Astrocyte (in vitro differentiated cells and primary cell): ENCODE measurements around the gene CHSY1. TPM values are rescaled to one million over a fixed set of nuclear protein-coding genes. Genes with fewer than 3 reads are reported as not detected.

ENCODE experiments used
- DNase-seq: peaks from one replicate; pipeline ENCODE4 v3.0.0-alpha.2; 2010; ENCODE audit warnings: low read depth
- FAIRE-seq: peaks from 2 replicates; lab custom pipeline; 2011; peaks lifted over from hg19 to GRCh38; lab: Jason Lieb, UNC
- H2AFZ ChIP-seq: 2 replicates; pipeline ENCODE4 v1.6.0; 2012; ENCODE audit warnings: low read depth, low read length, inconsistent platforms
- H3K27ac ChIP-seq: 2 replicates; pipeline ENCODE4 v1.5.1; 2011; ENCODE audit warnings: low read depth, low read length, inconsistent platforms
- H3K27me3 ChIP-seq: 2 replicates; pipeline ENCODE4 v1.6.0; 2011; ENCODE audit warnings: low read length, inconsistent platforms; ENCODE audit not compliant: insufficient read depth
- H3K36me3 ChIP-seq: 2 replicates; pipeline ENCODE4 v1.5.1; 2011; ENCODE audit warnings: low read length, inconsistent platforms; ENCODE audit not compliant: insufficient read depth
- H3K4me1 ChIP-seq: 2 replicates; pipeline ENCODE4 v1.5.1; 2011; ENCODE audit warnings: low read length, inconsistent platforms; ENCODE audit not compliant: insufficient read depth
- H3K4me2 ChIP-seq: 2 replicates; pipeline ENCODE4 v1.6.0; 2012; ENCODE audit warnings: low read length, inconsistent platforms
- H3K4me3 ChIP-seq: 2 replicates; pipeline ENCODE4 v1.5.1; 2011; ENCODE audit warnings: low read depth, mild to moderate bottlenecking, low read length, inconsistent platforms; ENCODE audit not compliant: insufficient read depth
- H3K79me2 ChIP-seq: 2 replicates; pipeline ENCODE4 v1.6.0; 2012; ENCODE audit warnings: mild to moderate bottlenecking, low read length, inconsistent platforms; ENCODE audit not compliant: insufficient read depth
- H3K9ac ChIP-seq: 2 replicates; pipeline ENCODE4 v1.6.0; 2012; ENCODE audit warnings: mild to moderate bottlenecking, low read length, inconsistent platforms
- H3K9me3 ChIP-seq: 2 replicates; pipeline ENCODE4 v1.5.1; 2012; ENCODE audit warnings: low read depth, mild to moderate bottlenecking, low read length, inconsistent platforms; ENCODE audit not compliant: insufficient read depth
- H4K20me1 ChIP-seq: 2 replicates; pipeline ENCODE4 v1.6.0; 2012; ENCODE audit warnings: low read length, inconsistent platforms; ENCODE audit not compliant: insufficient read depth
- H3K27ac Mint-ChIP-seq: one replicate; pipeline ENCODE4 v1.8.0; 2021; ENCODE audit warnings: mild to moderate bottlenecking, mixed read lengths; ENCODE audit not compliant: unreplicated experiment
- H3K27me3 Mint-ChIP-seq: one replicate; pipeline ENCODE4 v1.8.0; 2021; ENCODE audit warnings: low read depth, mixed read lengths; ENCODE audit not compliant: unreplicated experiment
- H3K36me3 Mint-ChIP-seq: one replicate; pipeline ENCODE4 v1.8.0; 2021; ENCODE audit warnings: low read depth, mixed read lengths; ENCODE audit not compliant: unreplicated experiment
- H3K4me1 Mint-ChIP-seq: one replicate; pipeline ENCODE4 v1.8.0; 2021; ENCODE audit warnings: low read depth, mixed read lengths; ENCODE audit not compliant: unreplicated experiment
- H3K4me3 Mint-ChIP-seq: one replicate; pipeline ENCODE4 v1.8.0; 2021; ENCODE audit warnings: mild to moderate bottlenecking, moderate library complexity, mixed read lengths; ENCODE audit not compliant: unreplicated experiment
- H3K9me3 Mint-ChIP-seq: one replicate; pipeline ENCODE4 v1.8.0; 2021; ENCODE audit warnings: mild to moderate bottlenecking, mixed read lengths; ENCODE audit not compliant: unreplicated experiment
- CTCF ChIP-seq: IDR thresholded peaks from 2 replicates; pipeline ENCODE4 v1.5.1; 2011; ENCODE audit warnings: low read depth, mild to moderate bottlenecking, inconsistent platforms, low read length, moderate library complexity; ENCODE audit not compliant: insufficient read depth
- EZH2 ChIP-seq: IDR thresholded peaks from 2 replicates; pipeline ENCODE4 v1.6.1; 2012; ENCODE audit warnings: mild to moderate bottlenecking, low read length, inconsistent platforms; ENCODE audit not compliant: insufficient read depth
- total RNA-seq: library from RNA; stranded (reverse); gene quantifications from 2 replicates; pipeline ENCODE4 v1.2.1, GENCODE V29; 2021

CHSY1 gene
- total RNA-seq, 1 donor from 2014 or later, result 42.2 TPM

DNA sequence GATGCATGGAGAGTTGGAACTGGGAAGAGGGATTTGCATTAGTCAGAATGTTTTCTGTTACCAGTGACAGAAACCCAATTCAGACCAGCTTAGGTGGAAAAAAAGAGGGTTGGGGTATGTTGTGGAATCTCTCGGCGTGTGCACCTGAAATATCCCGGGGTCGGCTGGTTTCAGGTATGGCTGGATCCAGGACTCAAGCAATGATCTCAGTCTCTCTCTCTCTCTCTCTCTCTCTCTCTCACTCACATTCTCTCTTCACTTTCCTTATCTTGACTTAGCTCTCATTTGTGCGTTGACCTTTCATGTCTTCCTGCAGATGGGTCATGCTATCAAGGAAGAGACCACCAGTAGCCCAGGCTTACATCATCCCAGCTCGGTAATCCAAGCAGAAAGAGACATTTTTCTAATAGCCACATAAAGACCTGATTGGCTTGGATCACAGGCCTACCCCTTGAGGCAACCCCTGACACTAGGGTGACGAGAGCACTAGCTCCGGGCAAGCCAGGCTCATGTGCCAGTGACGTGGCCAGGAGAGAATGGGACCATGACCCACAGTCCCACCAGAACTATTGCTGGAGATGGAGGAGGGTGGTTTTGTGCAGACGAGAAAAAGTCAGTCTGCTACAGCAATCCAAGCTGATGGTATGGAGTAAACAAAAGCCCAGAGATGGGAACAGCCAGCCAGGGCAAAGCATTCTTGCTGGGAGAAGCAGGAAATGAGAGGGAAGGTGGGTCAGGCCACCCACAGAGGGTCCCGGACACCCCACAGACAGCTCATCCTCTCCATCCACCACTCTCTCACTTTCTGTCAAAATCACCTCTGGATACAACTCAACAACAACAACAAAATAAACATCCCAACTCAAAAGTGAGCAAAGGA is 91.7 kb downstream of the CHSY1 start:
- H3K4me1 ChIP-seq, result peaks cover 21% of the 10 kb centered on the region
- no peak for TF ChIP-seq CTCF
- TF ChIP-seq EZH2, result no peak
- H3K4me3 Mint-ChIP-seq, result no peak overlapping the region
- H3K36me3 Mint-ChIP-seq, result peaks cover 3% of the 10 kb centered on the region
- peak overlapping the region; percentile 15 for H3K9ac ChIP-seq
- H3K27ac ChIP-seq, result no peak overlapping the region
- peaks cover 7% of the 10 kb centered on the region for H3K27me3 Mint-ChIP-seq
- FAIRE-seq (no peak), DNase-seq (no peak)
- no peak overlapping the region for H3K4me2 ChIP-seq
- no peak overlapping the region for H3K4me3 ChIP-seq
- H2AFZ ChIP-seq, result no peak overlapping the region
- H3K27ac Mint-ChIP-seq, result no peak overlapping the region
- peaks cover 4% of the 10 kb centered on the region for H3K9me3 ChIP-seq
- no peaks in the 10 kb centered on the region for H3K27me3 ChIP-seq
- no peaks in the 10 kb centered on the region for H3K79me2 ChIP-seq
- no peaks in the 10 kb centered on the region for H3K36me3 ChIP-seq
- peaks cover 4% of the 10 kb centered on the region for H3K4me1 Mint-ChIP-seq
- no peaks in the 10 kb centered on the region for H4K20me1 ChIP-seq
- peaks cover 11% of the 10 kb centered on the region for H3K9me3 Mint-ChIP-seq

DNA sequence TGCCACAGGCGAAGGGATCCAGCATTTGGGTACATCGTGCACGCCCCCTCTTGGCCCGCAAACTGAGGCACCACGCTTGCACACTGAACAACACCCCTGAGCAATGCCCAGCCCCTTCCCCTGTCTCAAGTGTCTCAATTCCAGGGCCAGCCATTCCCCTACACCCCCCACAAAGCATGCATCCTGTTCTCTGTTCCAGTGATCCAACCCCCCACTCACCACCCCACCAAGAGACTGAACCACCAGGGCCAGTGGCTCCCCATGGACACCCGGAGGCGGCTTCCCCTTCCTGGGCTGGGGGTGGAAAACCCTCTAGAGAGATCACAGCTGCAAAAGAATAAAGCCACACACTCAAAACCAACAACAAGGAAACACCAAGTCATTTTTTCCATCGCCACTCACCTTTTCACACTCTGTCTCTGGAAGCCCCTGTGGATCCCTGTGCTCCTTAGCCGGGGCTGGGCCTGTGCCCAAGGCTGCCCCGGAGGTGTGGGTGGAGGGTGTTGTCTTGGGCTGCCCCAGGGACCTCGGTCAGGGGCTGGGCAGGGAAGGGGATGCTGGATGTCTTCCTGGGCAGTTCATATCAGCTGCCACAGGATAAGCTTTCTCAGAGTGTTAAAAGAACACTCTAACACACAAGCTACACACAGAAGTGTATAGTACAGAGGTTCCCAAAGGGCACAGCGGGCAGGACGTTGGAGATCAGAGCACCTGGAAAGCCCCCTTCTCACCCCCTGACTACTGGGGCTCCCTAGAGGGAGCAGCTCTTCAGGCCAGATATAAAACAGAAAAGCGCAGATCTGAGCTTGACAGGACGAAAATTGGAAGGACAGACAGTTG is 92.5 kb downstream of the CHSY1 start:
- Mint-ChIP-seq H3K36me3 (peaks cover 1% of the 10 kb centered on the region), H3K4me3 (no peak overlapping the region), H3K4me1 (peaks cover 4% of the 10 kb centered on the region), H3K27ac (peak overlapping the region; percentile 66), H3K27me3 (peaks cover 7% of the 10 kb centered on the region), H3K9me3 (peaks cover 6% of the 10 kb centered on the region)
- peak overlapping the region; percentile 11 for H3K4me2 ChIP-seq
- no peak for TF ChIP-seq EZH2
- no peak for TF ChIP-seq CTCF
- no peaks in the 10 kb centered on the region for H4K20me1 ChIP-seq
- H3K4me3 ChIP-seq, result no peak overlapping the region
- no peak for DNase-seq
- H3K27ac ChIP-seq, result no peak overlapping the region
- no peaks in the 10 kb centered on the region for H3K36me3 ChIP-seq
- no peaks in the 10 kb centered on the region for H3K27me3 ChIP-seq
- H3K4me1 ChIP-seq, result peaks cover 21% of the 10 kb centered on the region
- H3K9ac ChIP-seq, result peak overlapping the region; percentile 15
- FAIRE-seq, result no peak
- H3K79me2 ChIP-seq, result no peaks in the 10 kb centered on the region
- H3K9me3 ChIP-seq, result peaks cover 2% of the 10 kb centered on the region
- no peak overlapping the region for H2AFZ ChIP-seq
